Endodermal cell (in vitro differentiated cells): ENCODE measurements around the gene LBH. TPM values are rescaled to one million over a fixed set of nuclear protein-coding genes. Genes with fewer than 3 reads are reported as not detected.

Experiments
- DNase-seq: peaks from one replicate; pipeline ENCODE4 v3.0.0-alpha.2; 2017
- H3K27ac ChIP-seq: 2 replicates; pipeline ENCODE4 v1.5.1; 2013; ENCODE audit warnings: mild to moderate bottlenecking, low read depth, low read length, moderate library complexity
- H3K27me3 ChIP-seq: 2 replicates; pipeline ENCODE4 v1.6.1; 2013; ENCODE audit warnings: mild to moderate bottlenecking, low read length, moderate library complexity; ENCODE audit not compliant: insufficient read depth, control insufficient read depth, poor library complexity, severe bottlenecking
- H3K36me3 ChIP-seq: 2 replicates; pipeline ENCODE4 v1.7.0; 2013; ENCODE audit warnings: mild to moderate bottlenecking, low read length, moderate library complexity; ENCODE audit not compliant: control insufficient read depth, insufficient read depth
- H3K4me1 ChIP-seq: one replicate; pipeline ENCODE4 v1.7.0; 2013; ENCODE audit warnings: low read length; ENCODE audit not compliant: control insufficient read depth, insufficient read depth
- H3K4me3 ChIP-seq: 2 replicates; pipeline ENCODE4 v1.5.1; 2013; ENCODE audit warnings: mild to moderate bottlenecking, low read length, moderate library complexity
- H3K9ac ChIP-seq: 2 replicates; pipeline ENCODE4 v1.6.1; 2013; ENCODE audit warnings: mild to moderate bottlenecking, low read length, moderate library complexity; ENCODE audit not compliant: poor library complexity, severe bottlenecking; ENCODE audit errors: extremely low read depth
- H3K9me3 ChIP-seq: 2 replicates; pipeline ENCODE4 v1.6.1; 2013; ENCODE audit warnings: mild to moderate bottlenecking, low read length, moderate library complexity; ENCODE audit not compliant: control insufficient read depth
- H3K27ac Mint-ChIP-seq: 2 replicates; pipeline ENCODE4 v1.8.0; 2020; ENCODE audit warnings: mixed read lengths
- H3K27me3 Mint-ChIP-seq: 2 replicates; pipeline ENCODE4 v1.8.0; 2021; ENCODE audit warnings: mild to moderate bottlenecking, mixed read lengths; ENCODE audit not compliant: insufficient read depth
- H3K36me3 Mint-ChIP-seq: 2 replicates; pipeline ENCODE4 v1.8.0; 2020; ENCODE audit warnings: low read depth, mixed read lengths
- H3K4me1 Mint-ChIP-seq: 2 replicates; pipeline ENCODE4 v1.8.0; 2020; ENCODE audit warnings: mixed read lengths
- H3K4me3 Mint-ChIP-seq: 2 replicates; pipeline ENCODE4 v1.8.0; 2020; ENCODE audit warnings: mild to moderate bottlenecking, moderate library complexity, mixed read lengths
- H3K9me3 Mint-ChIP-seq: 2 replicates; pipeline ENCODE4 v1.8.0; 2020; ENCODE audit warnings: mild to moderate bottlenecking, mixed read lengths
- WGBS, 2 experiments: methylation state at CpG; one replicate each; pipeline versions ENCODE4 v1.1.5 to v1.1.7; 2013; ENCODE audit warnings: missing lambda C conversion rate in 2 of 2, mixed read lengths in 1 of 2; ENCODE audit not compliant: insufficient coverage in 1 of 2, insufficient read length in 1 of 2; 5-methylcytosine and 5-hydroxymethylcytosine counted together
- total RNA-seq, 2 donors: library from RNA; stranded (reverse); fragmentation: NEBNext Ultra II Directional in 1 of 2; extraction: Animal tissue kit (Norgen Biotek cat#: 25700) in 1 of 2; gene quantifications; 2 replicates in 1 of 2; 3 replicates in 1 of 2; pipeline ENCODE4 v1.2.1, GENCODE V29; 2021
- TF ChIP-seq, protein P1 (sequence below): fragments of 200-600 bp; sonication (generic); conservative IDR thresholded peaks from 2 replicates; pipeline ENCODE4 v1.5.0; 2021; ENCODE audit warnings: antibody characterized with exemption, mild to moderate bottlenecking

LBH gene
- total RNA-seq, 2 donors from 2014 or later, result 48.0 to 50.0 TPM

DNA sequence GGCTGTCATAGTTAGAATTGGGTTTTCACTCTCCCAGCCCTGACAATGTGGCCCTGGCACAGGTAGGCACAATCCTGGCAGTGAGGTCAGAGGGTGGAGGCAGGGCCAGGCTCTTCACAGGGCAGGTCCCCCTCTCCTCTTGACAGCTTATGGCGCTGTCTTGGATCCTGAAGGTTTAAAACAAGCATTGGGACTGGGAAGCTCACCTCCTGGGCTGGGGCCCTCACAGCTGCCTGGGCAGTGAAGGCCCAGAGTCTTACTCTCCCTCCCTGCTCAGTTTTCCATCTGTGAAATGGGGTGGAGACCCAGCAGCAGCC is 23.3 kb downstream of the LBH start:
- H3K9ac ChIP-seq, result no peak overlapping the region
- Mint-ChIP-seq H3K27me3 (no peaks in the 10 kb centered on the region), H3K27ac (no peak overlapping the region), H3K4me1 (peaks cover 28% of the 10 kb centered on the region), H3K36me3 (peaks cover 42% of the 10 kb centered on the region), H3K9me3 (no peaks in the 10 kb centered on the region), H3K4me3 (no peak overlapping the region)
- H3K9me3 ChIP-seq, result no peaks in the 10 kb centered on the region
- TF ChIP-seq, protein P1, sequence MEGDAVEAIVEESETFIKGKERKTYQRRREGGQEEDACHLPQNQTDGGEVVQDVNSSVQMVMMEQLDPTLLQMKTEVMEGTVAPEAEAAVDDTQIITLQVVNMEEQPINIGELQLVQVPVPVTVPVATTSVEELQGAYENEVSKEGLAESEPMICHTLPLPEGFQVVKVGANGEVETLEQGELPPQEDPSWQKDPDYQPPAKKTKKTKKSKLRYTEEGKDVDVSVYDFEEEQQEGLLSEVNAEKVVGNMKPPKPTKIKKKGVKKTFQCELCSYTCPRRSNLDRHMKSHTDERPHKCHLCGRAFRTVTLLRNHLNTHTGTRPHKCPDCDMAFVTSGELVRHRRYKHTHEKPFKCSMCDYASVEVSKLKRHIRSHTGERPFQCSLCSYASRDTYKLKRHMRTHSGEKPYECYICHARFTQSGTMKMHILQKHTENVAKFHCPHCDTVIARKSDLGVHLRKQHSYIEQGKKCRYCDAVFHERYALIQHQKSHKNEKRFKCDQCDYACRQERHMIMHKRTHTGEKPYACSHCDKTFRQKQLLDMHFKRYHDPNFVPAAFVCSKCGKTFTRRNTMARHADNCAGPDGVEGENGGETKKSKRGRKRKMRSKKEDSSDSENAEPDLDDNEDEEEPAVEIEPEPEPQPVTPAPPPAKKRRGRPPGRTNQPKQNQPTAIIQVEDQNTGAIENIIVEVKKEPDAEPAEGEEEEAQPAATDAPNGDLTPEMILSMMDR, result no peak
- no peak for DNase-seq
- peaks cover 9% of the 10 kb centered on the region for H3K4me1 ChIP-seq
- peaks cover 34% of the 10 kb centered on the region for H3K36me3 ChIP-seq
- no peaks in the 10 kb centered on the region for H3K27me3 ChIP-seq
- H3K27ac ChIP-seq, result no peak overlapping the region
- no peak overlapping the region for H3K4me3 ChIP-seq
- WGBS, 2 experiments, result 96% methylated on average over 1 of the region's 1 CpG; no CpG with 5 or more reads in 1 of the 2 experiments

DNA sequence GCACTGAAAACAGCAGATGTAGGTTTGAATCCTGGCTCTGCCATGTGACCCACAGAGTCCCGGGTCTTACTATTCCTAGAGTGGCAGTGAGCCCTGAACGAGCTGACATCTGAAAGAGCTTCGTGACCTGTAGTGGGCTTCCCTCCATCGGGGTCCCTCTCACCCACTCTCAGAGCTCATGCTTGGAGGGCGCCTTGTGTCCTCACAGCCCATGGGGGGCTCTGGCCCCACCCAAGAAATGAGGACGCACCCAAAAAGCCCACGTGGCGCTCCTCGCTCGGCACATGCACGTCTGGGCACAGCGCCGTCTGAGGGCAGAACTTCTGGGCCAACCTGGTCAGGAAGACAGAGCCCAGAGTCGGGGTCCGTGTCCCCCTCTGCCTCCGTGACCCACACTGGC is 23.7 kb downstream of the LBH start:
- Histone ChIP-seq H3K27me3 (no peaks in the 10 kb centered on the region), H3K4me3 (no peak overlapping the region), H3K36me3 (peaks cover 37% of the 10 kb centered on the region), H3K9ac (no peak overlapping the region), H3K9me3 (no peaks in the 10 kb centered on the region), H3K27ac (no peak overlapping the region), H3K4me1 (peaks cover 9% of the 10 kb centered on the region)
- Mint-ChIP-seq H3K9me3 (no peaks in the 10 kb centered on the region), H3K27ac (no peak overlapping the region), H3K27me3 (no peaks in the 10 kb centered on the region), H3K4me3 (no peak overlapping the region), H3K4me1 (peaks cover 25% of the 10 kb centered on the region), H3K36me3 (peaks cover 44% of the 10 kb centered on the region)
- TF ChIP-seq, protein P1, result no peak
- WGBS, 2 experiments, result 95 to 96% methylated on average over 13 to 16 of the region's 16 CpGs
- DNase-seq, result no peak

DNA sequence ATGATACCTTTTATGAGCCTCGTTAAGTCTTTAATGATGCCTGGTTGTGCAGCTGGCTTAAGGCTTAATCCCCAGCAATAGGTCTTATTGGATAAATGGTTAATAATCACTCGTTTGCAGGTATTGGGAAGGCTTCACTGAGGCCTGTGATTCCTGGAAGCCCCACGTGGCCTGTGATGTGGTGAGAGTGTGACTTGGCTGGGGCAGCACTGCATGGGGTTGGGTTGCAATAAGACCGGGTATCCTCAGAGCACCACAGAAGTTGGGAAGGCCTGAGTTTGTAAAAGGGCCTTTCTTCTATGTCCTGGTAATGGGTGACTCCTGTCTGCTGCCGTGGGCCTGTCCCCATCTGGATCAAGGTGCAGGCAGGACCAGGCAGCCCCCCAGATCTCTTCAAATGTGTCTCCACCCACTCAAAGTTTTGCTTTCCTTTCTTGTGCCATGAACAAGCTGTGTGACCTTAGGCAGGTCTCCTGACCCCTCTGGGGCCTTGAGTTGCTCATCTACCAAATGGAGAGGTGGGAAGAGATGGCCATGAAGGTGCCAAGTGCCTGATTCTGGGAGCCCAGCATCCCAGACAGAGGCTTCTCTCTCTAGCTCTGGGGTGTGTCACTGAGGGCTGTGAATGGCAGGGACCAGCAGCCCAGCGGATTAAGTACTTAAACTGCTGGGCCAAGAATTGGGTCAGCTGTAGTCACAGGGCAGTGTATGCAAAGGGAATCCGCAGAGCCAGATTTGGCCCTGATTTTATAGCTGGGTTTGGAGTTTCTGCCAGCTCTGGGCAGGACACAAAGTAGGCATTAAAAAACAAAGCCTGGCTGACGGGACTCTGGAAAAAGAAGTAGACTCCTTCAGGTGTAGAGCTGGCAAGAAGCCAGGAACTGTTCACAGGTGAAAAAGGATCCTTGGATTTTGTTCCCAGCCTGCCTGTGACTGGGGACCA is 24.4 kb downstream of the LBH start:
- Mint-ChIP-seq H3K27ac (no peak overlapping the region), H3K4me1 (peaks cover 24% of the 10 kb centered on the region), H3K36me3 (peaks cover 38% of the 10 kb centered on the region), H3K4me3 (no peak overlapping the region), H3K9me3 (no peaks in the 10 kb centered on the region), H3K27me3 (no peaks in the 10 kb centered on the region)
- no peak for DNase-seq
- no peak overlapping the region for H3K27ac ChIP-seq
- peaks cover 40% of the 10 kb centered on the region for H3K36me3 ChIP-seq
- H3K27me3 ChIP-seq, result no peaks in the 10 kb centered on the region
- no peak overlapping the region for H3K4me3 ChIP-seq
- 95 to 98% methylated on average over 5 to 8 of the region's 8 CpGs for WGBS, 2 experiments
- TF ChIP-seq, protein P1, result no peak
- no peaks in the 10 kb centered on the region for H3K9me3 ChIP-seq
- no peak overlapping the region for H3K9ac ChIP-seq
- peaks cover 9% of the 10 kb centered on the region for H3K4me1 ChIP-seq
